Measurements from ENCODE around the gene NBAS.
"Not testable (repeated sequence)": the region's sequence is repeated elsewhere in the genome, so short reads cannot be mapped to it uniquely, and the experiment has no call there.

Gene NBAS

GRCh38 chr2:15561574-15562344, 625 bp upstream of the NBAS start:
- in situ Hi-C loops (cut with MboI; ENCODE audit: low sequenced_read_pairs), result no loop called here

- in situ Hi-C loops (cut with MboI; ENCODE audit: low sequenced_read_pairs), result no loop called here
Observed at GRCh38 chr2:15560140-15560987, 770 bp downstream of the NBAS start.

- in situ Hi-C loops (cut with MboI; ENCODE audit: low sequenced_read_pairs), result no loop called here
Observed at GRCh38 chr2:15559379-15560139, 1.6 kb downstream of the NBAS start.

- in situ Hi-C loops (cut with MboI; ENCODE audit: low sequenced_read_pairs), result no loop called here
Observed at GRCh38 chr2:15557887-15558311, 3.2 kb downstream of the NBAS start.

GRCh38 chr2:15556311-15556930, 4.7 kb downstream of the NBAS start:
- in situ Hi-C loops (cut with MboI; ENCODE audit: low sequenced_read_pairs), result no loop called here

GRCh38 chr2:15555760-15556193, 5.4 kb downstream of the NBAS start:
- in situ Hi-C loops (cut with MboI; ENCODE audit: low sequenced_read_pairs), result no loop called here

- in situ Hi-C loops (cut with MboI; ENCODE audit: low sequenced_read_pairs), result no loop called here
Observed at GRCh38 chr2:15554525-15555218, 6.5 kb downstream of the NBAS start.

GRCh38 chr2:15553951-15554350, 7.2 kb downstream of the NBAS start:
- in situ Hi-C loops (cut with MboI; ENCODE audit: low sequenced_read_pairs), result no loop called here

- in situ Hi-C loops (cut with MboI; ENCODE audit: low sequenced_read_pairs), result no loop called here
Observed at GRCh38 chr2:15553519-15553918, 7.6 kb downstream of the NBAS start.

- in situ Hi-C loops (cut with MboI; ENCODE audit: low sequenced_read_pairs), result no loop called here
Observed at GRCh38 chr2:15548974-15549373, 12.2 kb downstream of the NBAS start.

GRCh38 chr2:15547115-15547876, 13.8 kb downstream of the NBAS start:
- in situ Hi-C loops (cut with MboI; ENCODE audit: low sequenced_read_pairs), result no loop called here

- in situ Hi-C loops (cut with MboI; ENCODE audit: low sequenced_read_pairs), result no loop called here
Observed at GRCh38 chr2:15546297-15547098, 14.6 kb downstream of the NBAS start.

GRCh38 chr2:15544227-15544626, 16.9 kb downstream of the NBAS start:
- in situ Hi-C loops (cut with MboI; ENCODE audit: low sequenced_read_pairs), result no loop called here

- in situ Hi-C loops (cut with MboI; ENCODE audit: low sequenced_read_pairs), result no loop called here
Observed at GRCh38 chr2:15543541-15543940, 17.6 kb downstream of the NBAS start.

- in situ Hi-C loops (cut with MboI; ENCODE audit: low sequenced_read_pairs), result no loop called here
Observed at GRCh38 chr2:15543053-15543452, 18.1 kb downstream of the NBAS start.

- in situ Hi-C loops (cut with MboI; ENCODE audit: low sequenced_read_pairs), result not testable (repeated sequence)
Observed at GRCh38 chr2:15542269-15542668, 18.9 kb downstream of the NBAS start.

GRCh38 chr2:15540523-15540922, 20.6 kb downstream of the NBAS start:
- in situ Hi-C loops (cut with MboI; ENCODE audit: low sequenced_read_pairs), result not testable (repeated sequence)

GRCh38 chr2:15539999-15540398, 21.1 kb downstream of the NBAS start:
- in situ Hi-C loops (cut with MboI; ENCODE audit: low sequenced_read_pairs), result no loop called here

GRCh38 chr2:15538792-15539191, 22.3 kb downstream of the NBAS start:
- in situ Hi-C loops (cut with MboI; ENCODE audit: low sequenced_read_pairs), result no loop called here
